Fibroblast of the conjunctiva (primary cell): ENCODE measurements around the gene C10orf71.
A peak's percentile ranks its signal among the peaks of the same experiment; 100 is the strongest.

ENCODE experiments used
- DNase-seq: peaks from one replicate; pipeline ENCODE4 v3.0.0-alpha.2; 2010; ENCODE audit warnings: low read depth

C10orf71 gene

DNA sequence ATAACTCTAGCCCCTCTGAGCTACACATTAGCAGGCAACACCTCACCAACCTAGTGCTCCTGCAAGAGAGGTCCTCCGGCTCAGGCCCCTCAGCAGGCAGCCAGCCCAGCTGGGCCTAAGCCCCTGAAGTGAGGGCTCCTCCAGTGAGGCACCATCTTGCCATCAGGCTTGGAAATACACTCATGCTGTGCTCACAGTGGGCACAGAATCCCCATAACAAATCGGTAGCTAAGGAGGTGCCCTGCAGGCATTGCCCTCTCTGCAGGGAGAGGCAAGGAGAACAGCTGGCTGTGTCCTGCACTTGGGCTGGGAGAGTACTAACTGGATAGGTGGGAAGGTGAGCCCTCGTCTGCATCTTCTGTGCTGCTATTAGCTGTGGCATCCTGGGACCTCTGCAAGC, 3.7 kb upstream of the C10orf71 start:
- no peak for DNase-seq

DNA sequence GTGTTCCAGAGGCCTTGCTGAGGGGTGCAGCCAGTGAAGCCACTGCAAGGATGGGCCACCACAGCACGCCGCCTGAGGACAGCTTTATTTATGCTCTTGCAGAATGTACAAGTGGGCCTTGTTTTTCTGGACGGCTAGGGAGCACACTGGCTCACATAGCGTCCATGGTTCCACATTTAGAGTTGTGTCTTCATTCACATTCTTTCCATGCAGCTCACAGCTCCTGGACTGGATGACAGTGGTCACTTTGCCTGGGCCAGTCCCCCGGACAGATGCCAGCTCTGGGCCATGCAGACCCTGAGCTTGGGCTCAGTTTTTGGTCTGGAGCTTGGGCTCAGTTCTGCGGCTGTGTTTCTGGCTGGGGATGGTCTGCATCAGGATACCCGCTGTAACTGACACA, 2.6 kb upstream of the C10orf71 start:
- no peak for DNase-seq

- DNase-seq = no peak
These were observed 2.1 kb upstream of the C10orf71 start for GRCh38 chr10:49296836-49297235.

DNA sequence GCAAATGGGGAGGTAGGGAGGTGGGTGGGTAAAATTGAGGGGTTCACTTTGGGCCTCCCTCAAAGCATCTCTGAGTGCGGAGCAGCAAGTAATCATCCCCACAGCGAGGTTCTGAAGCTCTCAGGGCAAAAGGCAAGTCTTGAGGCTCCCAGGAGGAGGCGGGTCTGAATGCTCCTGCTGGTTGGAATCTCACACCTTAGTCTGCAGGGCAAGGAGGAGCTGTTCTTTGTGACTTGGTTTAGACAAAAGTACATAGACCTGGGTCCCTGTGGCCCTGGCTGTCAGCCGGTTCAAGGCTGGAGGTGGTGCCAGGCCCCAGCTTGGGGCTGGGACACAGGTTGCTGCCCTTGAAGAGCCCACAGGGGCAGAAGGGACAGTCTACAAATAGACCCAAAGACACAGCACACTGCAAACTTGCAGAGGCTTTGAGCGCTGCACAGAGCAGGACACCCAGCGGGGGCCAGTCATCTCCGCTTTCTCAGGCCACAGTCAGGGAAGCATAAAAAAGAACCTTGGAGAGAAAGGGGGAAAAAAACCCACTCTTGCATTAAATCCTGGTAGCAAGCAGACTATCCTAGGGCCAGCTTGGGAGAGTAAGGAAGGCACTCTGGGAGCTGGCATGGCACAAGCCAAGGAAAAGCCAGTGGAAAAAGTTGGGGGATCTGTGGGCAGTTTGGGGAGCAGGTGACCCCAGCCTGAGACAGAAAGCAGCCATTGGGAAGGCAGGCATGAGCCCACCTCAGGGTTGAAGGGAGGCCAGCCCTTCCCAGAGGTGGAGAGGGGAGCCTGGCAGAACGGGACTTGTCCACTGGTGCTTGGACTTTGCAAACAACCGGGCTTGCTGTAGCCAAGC, 926 bp upstream of the C10orf71 start:
- DNase-seq = no peak

GRCh38 chr10:49298671-49298982, 343 bp upstream of the C10orf71 start:
- DNase-seq = no peak

GRCh38 chr10:49299816-49300139, 808 bp downstream of the C10orf71 start:
- no peak for DNase-seq

DNA sequence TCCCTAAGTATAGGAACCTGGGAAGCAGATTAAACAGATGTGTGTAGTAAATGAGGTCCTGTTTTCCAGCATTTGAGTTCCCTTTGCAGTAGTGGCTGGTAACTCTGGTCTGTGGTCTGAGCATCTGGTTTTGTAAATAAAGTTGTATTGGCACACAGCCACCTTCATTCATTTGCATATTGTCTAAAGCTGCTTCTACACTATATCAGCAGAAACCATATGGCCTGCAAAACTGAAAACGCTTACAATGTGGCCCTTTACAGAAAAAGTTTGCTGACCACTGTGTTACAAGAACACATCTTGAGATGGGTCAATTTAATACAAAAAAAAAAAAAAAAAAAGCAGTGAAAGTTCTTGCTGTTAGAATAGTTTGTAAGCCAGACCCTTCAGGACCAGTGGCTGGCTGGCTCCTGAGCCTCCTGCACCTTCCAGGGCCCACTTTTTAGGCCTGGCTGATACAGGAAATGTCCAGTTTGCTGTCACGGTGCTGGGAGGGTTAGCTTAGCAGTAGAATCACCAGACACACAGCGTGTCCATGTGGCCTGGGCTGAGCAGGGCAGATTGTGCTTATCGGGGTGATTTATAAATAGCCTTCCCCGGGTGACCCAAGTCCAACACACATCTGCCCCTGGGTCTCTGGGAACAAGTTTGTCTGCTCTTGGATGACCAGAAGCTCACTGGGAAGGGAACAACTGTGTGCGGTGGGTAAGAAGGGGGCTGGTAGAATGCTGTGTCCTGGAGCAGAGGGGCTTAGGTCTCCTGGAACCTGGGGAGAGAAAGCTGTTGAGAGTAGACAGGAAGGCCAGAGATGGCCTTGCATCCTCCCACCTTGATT, 1.4 kb downstream of the C10orf71 start:
- peak; percentile 4 for DNase-seq

- DNase-seq = no peak
These were observed 2.3 kb downstream of the C10orf71 start for GRCh38 chr10:49301302-49301701.

DNA sequence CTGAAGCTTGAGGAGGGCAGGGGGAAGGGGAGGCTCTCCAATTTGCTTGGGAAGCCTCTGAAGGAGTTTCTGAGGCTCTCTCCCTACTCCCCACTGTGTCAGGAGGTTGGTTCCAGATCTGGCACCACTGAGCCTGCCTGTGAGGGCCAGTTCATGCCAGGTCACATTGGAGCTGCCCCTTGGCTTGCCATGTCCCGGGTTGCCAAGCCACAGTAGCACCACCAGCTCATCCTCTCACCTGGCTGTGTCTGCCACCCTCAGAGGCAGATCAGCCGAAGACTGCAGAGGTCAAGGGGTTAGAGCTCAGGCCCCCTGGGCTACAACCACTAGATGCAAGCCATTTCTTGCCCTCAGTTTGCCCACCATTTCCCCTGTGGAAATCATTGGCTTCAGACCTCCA, 3.1 kb downstream of the C10orf71 start:
- DNase-seq = no peak

DNA sequence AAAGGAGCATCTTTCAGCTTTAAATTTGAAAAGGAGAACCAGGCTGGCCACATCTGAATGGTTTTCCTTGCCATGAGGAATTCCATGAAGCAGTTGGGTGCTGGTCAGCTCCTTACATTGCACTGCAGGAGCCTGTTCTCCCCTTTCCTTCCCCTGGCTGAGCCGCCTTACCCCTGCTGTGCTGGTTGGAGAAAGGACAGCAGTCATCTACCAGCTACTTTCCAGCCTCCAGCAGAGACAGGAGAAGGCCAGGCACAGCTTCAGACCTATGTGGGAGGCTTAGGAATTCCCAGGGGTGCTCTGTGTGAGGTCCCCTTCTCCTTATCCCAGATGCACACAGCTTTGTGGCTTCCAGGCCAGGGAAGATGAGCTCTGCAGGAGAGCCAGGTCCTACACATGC, 4.7 kb downstream of the C10orf71 start:
- DNase-seq = no peak

DNA sequence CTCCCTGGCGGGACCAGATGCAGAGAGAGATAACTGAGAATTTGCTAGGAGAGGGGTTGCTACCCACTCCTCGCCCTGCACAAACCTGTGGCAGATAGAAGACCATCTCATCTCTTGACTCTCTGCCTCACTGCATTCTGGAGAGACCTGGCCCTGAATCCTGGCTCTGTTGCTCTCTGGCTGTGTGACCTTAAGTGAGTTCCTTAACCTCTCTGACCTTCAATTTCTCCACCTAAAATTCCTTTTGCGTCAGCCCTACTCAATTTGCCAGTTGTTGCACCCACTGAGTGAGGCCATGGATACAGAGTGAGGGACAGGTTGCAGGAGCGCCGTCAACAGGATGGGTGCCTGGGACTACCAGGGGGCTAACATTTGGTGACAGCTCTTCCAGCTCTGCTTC, 5.2 kb downstream of the C10orf71 start:
- DNase-seq = no peak

DNA sequence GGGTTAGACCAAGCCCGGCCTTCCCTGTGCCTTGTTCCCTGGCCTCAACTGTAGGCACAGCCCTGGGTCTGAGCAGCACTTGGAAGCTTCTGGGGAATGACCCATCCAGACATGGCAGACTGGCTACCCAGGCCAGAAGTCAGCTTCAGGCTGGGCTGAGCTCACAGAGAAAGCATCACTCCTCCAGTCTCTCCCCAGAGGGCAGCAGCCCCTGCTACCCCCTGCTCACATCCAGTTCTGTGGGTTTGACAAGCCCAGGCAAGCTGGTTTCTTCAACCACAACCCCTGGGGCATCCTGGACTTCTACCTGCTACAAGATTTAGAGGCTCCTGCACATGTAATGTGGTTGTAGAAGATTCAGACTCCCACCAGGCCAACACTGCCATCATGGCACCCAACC, 9.0 kb downstream of the C10orf71 start:
- DNase-seq = no peak

DNA sequence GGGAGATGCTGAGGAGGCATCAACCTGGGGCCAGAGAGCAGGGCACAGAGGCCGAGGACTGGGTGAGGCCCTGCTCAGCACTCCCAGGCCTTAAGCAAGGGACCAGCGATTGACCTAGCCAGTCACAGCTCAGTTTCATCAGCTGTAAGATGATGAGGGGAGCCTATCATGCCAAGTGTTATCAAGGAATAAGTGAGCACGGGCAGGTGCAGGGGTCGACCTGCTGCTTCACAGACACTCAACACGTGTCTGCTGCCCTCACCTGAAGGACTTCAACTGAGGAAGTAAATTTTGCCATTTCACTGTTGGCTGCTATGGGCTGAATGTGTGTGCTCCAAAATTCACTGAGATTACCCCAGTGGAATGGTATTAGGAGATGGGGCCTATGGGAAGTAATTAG, 9.9 kb downstream of the C10orf71 start:
- DNase-seq = no peak

DNA sequence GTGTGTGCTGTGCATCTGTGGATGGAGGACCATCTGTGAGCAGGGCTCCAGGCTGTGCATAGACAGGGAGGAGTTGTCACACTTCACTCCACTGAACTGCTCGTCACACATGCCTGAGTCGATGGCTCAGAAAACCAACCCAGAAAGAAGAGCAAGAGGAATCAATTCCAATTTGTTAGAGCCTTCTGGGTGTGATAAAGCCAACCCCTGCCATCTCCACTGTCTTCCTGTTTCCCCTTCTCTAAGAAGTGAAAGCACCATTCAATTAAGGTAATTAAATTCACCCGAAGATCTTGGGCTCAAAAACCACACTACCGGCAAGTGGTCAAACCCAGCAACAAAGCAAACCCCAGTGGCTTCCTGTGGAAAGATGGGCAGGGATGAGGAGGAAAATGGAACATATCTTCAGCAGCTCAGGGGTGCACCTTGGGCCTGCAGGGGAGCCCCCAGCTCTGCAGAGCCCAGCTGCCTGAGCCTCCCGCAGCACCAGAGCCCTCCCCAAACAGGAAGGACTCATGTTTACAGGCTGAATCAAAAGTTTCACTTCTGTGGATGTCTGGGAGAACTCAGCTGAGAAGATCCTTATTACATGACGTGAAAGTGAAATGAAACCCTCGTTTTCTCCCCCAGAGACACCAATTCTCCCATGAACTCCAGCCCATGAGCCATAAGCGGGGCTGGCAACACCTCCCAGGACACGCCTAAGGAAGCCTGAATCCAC, 10.9 kb downstream of the C10orf71 start:
- no peak for DNase-seq

DNA sequence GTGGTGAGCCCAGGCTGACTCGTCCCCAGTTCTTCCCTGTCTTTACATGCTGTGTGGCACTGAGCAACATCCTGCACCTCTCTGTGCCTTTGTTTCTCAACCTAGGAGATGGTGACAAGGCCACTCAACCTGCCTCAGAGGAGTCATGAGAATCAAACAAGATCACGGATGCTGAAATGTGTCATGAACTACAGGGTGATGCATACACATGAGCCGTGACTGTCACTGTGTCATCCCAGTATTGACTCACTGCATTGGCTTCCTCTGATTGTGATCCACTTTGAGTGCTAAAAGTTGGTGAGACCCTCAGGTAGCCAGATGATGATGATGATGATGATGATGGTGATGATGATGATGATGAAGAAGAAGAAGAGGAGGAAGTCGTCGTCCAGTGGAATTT, 11.5 kb downstream of the C10orf71 start:
- DNase-seq = no peak

- no peak for DNase-seq
These were observed 12.1 kb downstream of the C10orf71 start for GRCh38 chr10:49310901-49311554.

DNA sequence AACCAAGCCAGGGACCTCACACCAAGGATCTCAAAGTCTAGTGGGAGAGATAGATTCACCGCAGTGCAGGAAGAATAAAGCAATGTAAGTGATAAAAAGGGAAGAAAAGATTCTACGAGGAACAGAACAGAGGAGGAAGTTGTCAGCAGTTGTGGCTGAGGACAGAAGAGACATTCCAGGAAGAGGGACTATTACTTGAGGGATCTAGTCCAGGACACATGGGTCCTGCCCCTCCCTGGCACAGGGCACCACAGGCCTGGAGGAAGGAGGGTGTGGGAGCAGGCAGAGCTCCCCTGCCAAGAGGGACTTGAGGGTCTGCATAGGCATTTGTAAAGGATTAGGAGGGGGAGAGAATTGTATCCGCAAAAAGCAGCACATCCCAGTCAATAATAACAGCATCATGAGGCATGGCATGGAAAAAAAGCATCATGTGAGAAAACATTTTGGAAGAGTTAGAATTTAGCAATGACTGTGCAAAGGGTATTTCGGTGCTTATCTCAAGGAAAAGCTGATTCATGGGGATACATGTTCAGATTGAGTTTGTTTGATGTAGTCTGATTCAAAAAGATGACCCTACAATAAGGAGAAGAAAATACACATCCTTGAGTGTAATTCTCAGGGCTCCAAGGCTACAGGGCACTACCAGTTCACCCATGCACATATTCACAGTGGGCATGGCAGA, 12.7 kb downstream of the C10orf71 start:
- no peak for DNase-seq

DNA sequence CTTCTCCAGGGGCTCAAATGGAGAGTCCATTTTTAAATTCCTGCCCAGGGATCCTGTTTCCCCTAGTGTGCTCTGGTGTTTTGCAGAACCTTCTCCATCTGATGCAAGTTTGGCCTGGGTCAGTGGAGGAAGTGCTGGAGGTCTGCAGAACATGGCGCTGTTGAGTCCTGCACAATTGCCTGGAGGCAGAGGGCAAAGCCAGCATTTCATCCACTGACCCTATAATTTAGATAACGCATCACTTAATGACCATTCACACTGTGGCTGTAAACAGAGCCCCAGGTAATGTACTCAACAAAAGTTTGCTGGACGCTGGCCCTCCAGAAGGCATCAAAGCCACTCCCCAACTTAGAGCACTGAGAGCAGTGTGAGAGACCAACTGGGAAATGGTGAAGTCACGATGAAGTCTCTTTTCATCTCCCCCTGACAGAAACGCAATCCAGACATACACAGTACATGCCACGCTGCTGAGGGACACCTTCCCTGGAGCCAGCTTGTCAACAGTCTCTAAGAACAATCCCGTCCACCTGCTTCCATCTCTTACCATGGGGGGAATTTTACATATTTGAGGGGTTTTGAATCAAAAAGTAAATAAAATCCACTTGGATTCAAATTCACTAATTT, 13.4 kb downstream of the C10orf71 start:
- no peak for DNase-seq

- DNase-seq = no peak
These were observed 14.6 kb downstream of the C10orf71 start for GRCh38 chr10:49313501-49314070.

DNA sequence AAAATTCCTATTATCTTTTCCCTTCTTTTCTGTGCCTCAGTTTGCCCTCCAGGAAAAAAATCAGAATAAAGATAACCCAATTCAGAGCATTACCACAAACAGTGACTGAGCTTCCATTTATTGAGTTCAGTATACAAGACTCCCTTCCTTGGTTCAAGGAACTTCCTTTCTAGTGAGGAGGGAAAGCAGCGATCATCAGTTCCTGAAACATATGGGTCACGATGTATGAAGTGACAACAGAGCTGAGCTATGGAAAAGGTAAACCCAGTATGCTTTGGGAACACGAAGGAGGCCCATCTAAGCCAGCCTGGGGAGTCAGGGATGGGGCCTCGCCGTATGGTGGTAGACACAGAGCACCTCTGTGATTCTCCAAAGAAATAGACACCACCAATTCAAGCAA, 15.8 kb downstream of the C10orf71 start:
- no peak for DNase-seq

GRCh38 chr10:49318028-49318427, 19.1 kb downstream of the C10orf71 start:
- no peak for DNase-seq
